CD4-positive, alpha-beta T cell treated with Interferon gamma for 1 hour (primary cell): Measurements from ENCODE around the gene EPHB4.

ENCODE experiments used
- DNase-seq: peaks from one replicate; pipeline ENCODE4 v3.0.0-alpha.2; 2020

Gene EPHB4

DNA sequence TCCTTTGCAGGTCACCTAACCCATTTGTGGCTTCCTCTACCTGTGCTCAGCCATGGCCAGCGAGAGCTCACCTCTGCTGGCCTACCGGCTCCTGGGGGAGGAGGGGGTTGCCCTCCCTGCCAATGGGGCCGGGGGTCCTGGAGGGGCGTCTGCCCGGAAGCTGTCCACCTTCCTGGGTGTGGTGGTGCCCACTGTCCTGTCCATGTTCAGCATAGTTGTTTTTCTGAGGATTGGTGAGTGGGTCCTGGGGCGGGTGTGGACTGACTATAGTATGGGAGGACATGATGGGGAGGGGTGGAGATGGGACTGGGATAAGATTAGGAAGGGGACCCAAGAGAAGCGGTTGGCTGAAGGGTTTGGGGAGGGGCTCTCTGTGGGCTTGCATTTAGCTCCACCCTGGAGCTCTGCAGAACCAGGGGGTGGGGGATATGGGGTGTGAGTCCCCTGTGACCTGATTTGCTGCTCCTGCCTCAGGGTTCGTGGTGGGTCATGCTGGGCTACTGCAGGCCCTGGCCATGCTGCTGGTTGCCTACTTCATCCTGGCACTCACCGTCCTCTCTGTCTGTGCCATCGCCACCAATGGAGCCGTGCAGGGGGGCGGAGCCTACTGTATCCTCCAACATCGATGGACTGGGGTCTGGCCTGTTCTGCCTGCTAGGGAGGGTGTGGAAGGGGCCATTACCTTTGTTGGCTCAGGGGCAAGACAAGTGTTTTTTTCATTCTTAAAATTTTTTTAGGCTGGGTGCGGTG lies 27.0 kb upstream of the EPHB4 start:
- DNase-seq: no peak

DNA sequence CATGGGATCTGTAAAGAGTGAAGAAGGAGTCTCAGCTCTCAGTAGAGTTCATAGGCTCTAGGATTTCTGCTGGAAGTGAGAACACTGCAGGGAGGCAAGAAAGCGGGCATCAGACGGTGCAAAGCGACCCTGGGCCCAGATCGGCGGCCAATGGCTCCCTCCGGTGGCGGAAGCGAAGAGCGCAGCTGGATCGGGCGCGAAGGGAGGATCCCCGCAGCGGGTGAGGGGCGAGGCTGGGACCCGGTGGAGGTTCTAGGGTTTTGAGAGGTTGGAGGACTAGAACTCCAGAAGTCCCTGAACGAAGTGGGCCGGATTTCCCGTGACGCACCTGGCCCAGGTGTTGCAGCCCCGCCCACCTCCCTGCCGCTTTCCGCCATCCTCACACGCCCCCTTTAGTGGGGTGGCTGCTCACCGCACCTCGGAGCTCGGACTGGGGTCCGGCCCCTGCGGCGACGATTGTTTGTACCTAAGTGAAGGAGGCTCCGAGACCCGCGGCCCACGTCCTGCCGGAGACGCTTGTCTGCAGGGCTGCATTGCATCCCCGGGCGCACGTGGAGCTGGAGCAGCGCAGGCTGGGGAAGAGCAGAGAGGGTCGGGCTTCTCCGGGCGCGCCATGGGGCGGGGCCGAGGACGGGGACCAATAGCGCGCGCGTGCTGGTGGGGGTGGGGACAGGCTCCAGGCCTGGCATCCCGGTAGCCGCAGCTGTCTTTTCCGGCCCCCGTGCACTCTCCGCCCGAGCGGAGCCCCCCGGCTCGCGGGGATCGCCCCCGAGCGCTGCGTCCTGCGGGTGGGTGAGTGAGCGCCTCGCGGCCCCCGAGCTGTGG lies 24.9 kb upstream of the EPHB4 start, which contains the start of gene SLC12A9:
TSS of gene SLC12A9 (plus strand) at position 666 of the 825 bp plus-strand sequence. CDS start 1,485 bp downstream, outside the sequence.
- DNase-seq: peak; percentile 79

DNA sequence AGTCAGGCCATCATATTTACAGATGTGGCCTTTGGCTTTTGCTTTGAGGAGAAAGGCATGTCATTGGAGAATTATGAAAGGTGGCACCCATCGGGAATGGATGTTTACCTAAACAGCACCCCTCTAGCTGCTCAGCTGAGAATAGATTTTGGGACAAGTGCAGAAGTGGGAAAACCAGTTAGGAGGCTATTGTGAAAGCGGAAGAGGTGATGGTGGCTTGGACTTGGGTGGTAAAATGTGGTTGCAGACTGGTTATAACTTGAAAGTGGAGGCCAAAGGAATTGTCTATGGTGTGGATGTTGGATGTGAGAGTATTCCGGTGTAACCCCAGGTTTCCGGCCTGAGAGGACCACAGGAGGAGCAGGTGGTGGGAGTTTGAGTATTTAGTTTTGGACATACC lies 20.0 kb upstream of the EPHB4 start:
- no peak for DNase-seq

DNA sequence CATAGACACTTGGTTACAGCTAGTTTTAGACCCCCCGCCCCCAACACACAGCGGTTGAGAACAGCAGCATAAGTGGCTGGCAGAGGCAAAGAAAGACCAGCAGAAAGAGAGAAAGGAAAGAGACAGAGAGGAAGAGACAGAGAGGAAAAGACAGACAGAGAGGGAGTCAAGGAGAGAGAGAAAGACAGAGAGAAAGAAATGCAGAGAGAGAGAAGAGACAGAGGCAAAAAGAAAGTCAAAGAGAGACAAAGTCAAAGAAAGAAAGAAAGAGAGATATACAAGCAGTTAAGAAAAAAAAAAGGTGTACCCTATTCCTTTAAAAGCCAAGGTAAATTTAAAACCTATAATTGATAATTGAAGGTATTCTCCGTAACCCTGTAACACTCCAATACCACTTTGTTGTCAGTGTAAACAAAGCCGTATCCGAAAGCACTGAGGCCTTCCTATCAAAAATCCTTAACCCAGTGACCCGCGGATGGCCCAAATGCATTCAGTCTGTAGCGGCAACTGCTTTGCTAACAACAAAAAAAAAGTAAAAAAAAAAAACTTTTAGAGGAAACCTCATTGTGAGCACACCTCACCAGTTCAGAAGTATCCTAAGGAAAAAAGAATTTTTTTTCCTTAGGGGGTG lies 13.3 kb upstream of the EPHB4 start:
- no peak for DNase-seq

DNA sequence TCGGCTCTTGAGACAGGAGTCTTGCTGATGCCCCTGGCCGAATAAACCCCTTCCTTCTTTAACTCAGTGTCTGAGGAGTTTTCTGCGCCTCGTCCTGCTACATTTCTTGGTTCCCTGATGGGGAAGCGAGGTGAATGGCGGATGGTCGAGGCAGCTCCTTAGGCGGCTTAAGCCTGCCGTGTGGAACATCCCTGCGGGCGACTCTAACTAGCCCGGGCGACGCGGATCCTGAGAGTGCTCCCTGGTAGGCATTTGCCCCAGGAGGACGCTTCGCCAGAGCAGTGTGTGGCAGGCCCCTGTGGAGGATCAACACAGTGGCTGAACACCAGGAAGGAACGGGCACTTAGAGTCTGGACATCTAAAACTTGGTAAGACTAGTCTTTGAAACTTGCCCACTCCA lies 12.0 kb upstream of the EPHB4 start:
- DNase-seq: no peak

DNA sequence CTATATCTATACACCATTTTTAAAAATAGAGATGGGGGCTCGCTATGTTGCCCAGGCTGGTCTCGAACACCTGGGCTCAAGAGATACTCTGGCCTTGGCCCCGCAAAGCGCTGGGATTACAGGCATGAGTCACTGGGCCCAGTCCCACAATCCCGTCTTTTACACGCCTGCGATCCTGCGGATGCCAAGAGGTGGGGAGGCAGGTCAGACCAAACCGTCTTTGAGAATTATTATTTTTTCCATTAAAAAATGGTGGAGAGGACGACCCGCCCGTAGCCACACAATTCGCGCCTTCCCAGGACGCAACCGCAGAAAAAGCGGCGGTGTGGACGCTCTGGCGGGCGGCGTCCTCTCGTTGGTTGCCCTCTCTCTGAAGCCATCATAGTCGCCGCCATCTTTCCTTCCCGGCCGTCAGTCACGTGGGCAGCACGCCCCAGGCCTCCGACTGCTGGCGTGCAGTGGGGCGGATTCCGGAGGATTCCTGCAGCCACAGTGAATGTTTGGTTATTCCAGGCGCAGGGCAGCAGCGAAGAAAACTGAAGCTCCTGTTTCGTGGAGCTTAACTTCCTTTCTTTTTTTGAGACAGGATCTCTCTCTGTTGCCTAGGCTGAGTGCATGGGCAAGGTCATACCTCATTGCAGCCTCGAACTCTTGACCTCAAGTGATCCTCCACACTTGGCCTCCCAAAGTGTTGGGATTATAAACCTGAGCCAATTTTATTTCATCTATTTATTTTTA lies 9.9 kb upstream of the EPHB4 start:
- peak; percentile 79 for DNase-seq

DNA sequence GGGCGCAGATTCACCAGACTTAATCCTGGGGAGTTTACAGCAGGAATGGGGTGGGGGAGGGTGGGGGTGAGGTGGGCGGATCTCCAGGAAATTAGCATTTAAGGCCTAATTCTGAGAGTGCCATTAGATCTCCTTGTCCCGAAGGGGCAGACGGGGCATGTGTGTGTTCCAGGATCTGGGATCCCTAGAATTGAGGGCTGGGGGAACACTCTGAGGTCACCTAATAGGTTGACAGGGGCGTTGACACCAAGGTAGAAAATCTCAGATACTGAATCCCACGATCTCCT lies 9.4 kb upstream of the EPHB4 start:
- no peak for DNase-seq

DNA sequence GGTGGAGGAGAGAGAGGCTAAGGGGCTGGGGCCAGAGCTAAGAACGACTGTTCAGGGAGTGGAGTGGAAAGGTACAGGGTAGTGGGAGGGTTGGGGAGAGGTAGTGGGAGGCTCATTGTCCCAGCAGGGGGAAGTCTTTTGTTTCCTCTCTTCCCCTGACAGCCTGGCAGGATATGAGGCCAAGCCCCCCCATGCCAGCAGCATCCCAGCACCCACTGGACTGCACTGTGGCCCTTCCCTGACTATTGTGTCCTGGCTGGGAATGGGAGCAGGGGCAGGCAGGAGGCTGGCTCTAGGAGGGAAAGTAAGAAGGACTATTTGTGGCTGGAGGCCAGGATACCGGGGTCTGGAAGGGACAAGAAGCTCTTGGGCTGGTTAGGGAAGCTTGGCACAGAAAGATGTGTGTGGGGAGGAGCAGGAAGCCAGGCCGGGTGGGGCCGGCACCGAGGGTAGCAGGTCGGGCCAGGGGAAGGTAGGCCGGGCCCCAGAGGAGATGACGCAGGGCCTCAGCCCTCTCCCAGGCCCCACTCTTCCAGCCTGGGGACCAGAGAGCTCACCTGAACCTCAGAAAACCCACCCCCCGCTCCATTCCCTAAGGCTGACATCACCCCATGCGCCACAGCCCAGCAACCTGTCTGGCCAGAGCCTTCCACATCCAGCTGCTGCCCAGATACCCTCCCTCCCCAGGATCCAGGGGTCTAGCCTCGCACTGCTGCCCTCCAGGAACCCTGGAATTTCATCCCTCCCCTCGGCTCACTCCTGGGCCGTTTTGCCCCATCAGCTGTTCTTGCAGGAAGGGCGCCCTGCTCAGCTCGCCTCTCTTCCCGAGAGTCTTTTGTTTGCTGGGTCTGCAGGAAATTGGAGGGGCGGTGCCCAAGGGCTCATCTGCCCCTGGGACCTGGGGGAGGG lies 8.8 kb upstream of the EPHB4 start:
- no peak for DNase-seq

DNA sequence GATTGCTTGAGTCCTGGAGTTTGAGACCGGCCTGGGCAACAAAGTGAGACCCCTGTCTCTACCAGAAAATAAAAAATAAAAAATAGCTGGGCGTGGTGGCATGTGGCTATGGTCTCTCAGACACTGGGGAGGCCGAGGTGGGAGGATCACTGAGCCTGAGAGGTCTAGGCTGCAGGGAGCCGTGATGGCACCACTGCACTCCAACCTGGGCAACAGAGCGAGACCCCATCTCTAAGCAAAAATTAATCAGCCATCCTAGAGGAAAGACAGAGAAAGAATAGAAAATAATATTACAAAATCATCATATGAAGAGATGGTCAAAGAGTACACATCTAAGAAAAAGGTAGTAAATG lies 4.9 kb upstream of the EPHB4 start:
- no peak for DNase-seq

DNA sequence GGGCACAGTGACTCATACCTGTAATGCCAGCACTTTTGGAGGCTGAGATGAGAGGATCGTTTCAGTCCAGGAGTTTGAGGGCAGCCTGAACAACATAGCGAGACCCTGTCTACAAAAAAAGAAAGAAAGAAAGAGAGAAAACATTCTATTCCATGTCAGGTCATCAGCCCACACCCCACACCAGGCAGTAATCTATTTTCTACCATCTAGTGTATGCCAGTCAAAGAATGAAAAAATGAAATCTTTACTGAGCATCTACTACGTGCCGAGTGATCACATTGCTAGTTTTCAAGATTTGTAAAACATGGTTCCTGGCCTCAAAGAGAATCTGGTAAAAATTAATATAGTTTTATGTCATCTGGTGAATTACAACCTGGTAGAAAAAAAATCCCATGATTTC lies 3.1 kb upstream of the EPHB4 start:
- no peak for DNase-seq

DNA sequence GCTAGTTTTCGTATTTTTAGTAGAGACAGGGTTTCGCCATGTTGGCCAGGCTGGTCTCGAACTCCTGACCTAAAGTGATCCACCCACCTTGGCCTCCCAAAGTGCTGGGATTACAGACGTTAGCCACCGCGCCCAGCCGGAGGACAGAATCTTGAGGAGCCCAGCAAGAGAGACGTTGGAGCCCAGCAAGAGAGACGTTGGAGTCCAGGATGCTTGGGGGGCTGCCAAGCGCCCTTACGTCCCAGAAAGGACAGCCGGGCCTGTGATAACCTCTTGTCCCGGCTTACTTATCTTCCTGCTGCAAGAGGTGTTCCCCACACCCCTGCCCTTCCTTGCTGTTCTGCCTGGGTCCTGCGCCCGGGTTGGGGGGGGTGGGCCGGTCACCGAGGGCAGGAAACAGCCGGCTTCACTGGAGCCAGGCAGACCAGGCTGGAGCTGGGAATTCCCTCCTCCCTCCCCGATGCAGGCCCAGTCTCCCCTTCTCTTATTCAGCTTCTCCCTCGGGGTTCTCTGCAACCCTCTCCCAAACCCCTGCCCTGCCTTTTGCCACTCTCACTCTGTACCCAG lies 1.9 kb upstream of the EPHB4 start:
- no peak for DNase-seq

DNA sequence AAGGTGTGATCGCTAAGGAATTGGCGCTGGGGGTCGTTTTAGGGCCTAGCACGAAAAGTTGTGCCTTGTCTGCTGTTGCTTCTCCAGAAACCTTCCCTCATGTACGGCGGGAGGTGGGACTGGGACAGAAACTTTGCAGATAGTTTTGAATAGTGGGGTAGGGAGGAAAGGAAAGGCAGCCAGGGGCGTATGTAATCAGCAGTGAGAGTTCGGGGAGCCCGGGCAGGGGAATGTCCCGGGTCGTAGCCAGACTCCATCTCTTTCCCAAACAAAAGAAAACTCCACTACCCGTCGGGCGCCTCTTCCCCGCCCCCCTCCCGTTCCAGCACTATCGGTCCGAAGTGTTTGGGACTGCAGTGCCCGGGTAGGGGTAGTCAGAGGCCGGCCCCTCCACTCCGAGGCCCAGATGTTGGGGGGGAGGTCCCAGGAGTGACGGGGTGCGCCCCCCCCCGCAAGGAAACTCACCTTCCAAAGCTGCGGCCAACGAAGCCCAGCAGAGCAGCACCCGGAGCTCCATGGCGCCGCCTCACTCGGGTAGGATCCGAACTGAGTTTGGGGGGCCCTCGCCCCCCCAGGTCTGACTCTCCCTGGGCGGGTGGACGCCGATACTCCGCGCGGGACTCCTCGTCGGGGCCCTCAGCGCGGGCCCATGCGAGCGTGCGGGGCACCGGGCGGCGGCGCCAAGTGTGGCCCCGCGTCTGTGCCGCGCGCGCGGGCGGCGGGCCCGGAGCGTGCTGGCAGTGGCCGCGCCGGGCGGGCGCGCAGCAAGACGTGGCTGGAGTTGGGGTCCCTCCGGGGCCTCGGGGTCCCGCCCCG lies 601 bp downstream of the EPHB4 start:
- DNase-seq: no peak

DNA sequence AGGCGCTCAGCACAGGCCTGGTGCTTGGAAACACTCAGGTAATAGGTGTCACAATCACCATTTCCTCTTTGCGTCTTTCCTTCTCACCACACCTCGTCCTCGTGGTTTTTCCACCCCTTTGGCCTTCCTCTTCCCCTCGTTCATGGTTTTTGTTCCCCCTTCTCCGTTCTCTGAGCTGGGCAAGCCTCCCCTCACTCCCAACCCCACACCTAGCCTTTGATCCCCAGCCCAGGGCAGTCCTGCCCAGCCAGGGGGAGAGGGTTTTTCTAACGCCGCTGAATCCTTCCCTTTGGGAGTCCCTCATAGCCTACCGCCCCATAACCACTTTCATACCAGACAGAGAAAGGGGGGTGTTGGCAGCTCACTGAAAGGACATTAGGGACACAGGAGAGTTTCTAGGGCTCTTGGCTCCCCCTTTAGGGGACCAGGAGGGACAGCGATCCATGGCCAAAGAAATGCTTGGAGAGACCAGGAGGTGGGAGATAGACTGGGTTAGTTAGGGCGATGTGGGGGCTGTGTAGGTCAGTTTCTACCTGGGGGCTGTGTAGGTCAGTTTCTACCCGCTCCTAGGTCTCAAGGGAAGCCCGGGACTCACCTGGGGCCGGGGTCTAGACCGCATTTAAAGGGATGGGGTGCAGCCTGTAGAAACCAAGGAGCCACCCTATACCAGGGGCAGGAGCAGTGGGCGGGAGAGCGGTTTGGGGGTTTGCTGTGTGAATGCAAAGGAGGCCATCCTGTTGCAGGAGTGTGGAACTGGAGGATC lies 1.4 kb downstream of the EPHB4 start:
- DNase-seq: no peak

DNA sequence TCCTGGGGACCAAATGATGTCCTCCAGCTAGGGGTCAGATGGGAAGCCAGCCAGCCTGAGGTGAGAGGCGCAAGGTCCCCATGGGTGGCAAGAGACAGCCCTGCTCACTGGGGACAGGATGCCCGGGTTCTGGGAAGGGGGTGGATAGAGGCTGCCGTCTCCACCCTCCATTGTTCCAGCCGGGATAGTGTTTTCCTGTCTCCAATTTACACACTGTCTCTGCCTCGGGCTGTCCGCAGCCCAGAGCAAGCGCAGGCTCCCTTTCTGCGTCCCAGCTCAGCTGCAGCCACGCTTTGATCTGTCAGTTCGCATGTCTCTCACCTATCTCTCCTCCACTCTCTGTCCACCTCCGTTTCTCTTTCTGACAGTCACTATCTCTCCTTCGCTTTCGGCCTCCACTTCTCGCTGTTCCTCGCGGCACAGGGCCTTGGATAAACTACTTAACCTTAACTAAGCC lies 2.1 kb downstream of the EPHB4 start:
- DNase-seq: no peak

DNA sequence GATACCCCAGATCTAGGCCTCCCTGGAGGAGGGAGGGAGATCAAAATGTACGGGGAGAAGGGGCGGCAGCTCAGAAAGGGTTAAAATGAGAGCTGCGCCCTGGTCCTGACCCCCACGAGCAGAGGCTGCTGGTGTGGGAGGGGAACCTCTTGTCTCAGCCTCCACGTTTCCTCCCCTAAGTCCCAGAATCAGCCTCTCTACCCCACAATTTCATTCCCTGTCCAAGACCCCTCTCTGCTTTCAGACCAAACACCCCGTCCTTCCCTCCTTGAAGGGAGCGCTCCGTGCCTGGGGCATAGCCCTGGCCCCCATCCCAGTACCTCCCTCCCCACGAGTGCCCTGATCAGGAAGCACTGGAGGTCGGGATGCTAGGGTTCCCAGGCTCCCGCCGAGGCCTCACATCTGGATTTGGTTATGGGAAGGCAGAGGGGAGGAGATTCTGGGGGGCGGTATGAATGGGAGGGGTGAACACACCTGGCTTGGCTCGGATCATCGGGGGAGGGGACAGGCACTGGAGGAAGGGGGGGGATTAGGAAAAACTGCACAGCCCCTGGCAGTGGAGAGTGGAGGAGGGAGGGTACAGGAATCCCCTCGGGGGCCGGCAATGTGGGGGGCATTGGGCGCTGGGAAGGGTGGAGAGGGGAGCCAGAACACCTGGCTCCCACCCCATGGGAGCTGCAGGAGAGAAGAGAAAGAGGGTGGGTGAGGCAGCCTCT lies 2.7 kb downstream of the EPHB4 start:
- no peak for DNase-seq

DNA sequence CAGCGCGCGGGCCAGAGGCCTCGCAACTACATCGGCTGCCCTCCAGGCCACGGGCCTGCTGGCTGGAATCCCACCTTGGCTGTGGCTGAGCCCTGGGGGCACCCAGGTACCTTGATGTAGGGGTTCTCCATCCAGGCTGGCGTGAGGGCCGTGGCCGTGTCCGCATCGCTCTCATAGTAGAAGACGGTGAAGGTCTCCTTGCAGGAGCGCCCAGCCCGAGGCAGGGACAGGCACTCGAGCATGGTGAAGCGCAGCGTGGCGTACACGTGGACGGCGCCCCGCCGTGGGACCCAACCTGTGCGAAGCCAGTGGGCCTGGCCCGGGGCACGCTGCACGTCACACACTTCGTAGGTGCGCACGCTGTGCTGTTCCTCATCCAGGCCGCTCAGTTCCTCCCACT lies 3.8 kb downstream of the EPHB4 start:
- DNase-seq: no peak

DNA sequence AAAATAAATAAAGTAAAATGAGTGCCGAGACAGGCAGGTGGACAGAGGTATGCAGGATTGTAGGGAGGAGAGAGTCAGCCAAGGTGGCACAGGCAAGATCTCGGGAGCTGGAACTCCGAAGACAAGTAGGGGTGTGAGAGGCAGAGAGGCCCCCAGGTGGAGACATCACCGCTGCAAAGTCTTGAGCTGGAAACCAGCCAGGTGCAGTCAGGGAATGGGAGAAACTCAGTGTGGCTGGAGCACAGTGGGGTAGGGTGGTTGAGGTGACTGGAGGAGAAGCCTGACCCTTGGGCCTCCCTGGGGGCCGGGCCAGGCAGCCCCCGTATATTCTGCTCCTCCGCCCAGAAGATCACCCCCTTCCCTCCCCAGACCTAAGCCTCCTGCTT lies 4.2 kb downstream of the EPHB4 start:
- DNase-seq: no peak

DNA sequence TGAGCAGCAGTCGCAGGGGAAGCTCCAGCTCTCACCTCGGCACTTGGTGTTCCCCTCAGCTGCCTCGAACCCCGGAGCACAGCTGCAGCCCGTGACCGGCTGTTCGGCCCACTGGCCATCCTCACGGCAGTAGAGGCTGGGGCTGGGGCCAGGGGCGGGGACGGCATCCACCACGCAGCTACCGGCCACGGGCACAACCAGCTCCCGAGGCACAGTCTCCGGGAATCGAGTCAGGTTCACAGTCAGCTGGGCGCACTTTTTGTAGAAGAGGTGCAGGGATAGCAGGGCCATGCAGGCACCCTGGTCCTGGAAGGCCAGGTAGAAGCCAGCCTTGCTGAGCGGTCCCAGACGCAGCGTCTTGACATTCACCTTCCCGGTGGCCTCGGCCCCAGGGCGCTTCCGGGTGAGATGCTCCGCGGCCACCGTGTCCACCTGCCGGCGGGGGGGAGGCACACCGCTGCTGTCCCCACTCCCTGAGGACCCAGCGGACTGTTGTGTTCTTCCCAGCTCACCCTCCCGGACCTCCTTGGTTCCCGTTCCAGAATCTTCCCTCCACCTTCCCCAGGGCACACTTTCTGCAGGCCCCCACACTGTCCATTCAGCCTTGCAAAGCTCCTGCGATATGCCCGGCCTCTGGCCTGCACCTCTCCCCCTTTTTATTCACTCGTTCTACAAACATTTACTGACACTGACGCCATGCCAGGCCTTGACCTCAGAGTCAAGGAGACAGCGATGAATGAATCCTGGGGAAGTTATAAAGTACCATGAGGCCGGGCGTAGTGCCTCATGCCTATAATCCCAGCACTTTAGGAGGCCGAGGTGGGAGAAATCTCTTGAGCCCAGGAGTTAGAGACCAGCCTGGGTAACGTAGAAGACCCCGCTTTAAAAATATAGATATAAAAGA lies 4.8 kb downstream of the EPHB4 start:
- no peak for DNase-seq
